Activated CD4-positive, CD25-positive, alpha-beta regulatory T cell treated with anti-CD3 and anti-CD28 coated beads, Interleukin-2, amount 50 U/mL, for 24 hours (primary cell): ENCODE measurements around the gene SLC19A1.

ENCODE experiments used
- ATAC-seq, 2 donors: fragments of 150-1000 bp; cut with Tn5 transposase; one replicate each; pipeline ENCODE4 v1.10.0; 2021; ENCODE audit warnings: mild to moderate bottlenecking in 1 of 2, moderate library complexity in 1 of 2

SLC19A1 gene

DNA sequence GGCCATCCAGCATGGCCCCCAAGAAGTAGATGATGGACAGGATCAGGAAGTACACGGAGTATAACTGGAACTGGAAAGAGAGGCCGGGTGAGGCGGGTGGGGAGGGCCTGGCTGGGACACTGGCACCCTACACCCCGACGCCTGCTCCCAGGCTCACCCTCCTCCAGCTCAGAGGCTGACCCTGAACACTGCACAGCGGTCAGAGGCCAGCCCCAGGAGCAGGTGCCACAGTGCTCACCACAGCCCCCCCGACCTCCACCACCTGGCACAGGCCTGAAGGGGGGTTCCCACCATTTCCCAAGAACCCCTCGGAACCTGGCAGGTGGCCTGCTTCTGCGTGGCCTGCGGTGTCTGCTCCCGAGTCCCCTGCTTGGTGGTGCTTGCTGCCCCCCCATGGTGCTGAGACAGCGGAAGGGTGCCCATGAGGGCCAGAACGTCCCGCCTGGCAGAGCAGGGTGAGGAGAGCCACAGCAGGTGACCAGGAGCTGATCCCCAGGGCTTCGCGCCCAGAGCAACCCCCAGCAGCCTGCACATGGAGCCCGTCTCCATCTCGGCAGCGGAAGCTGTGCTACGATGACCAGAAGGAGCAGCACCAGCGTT lies 26.1 kb downstream of the SLC19A1 start:
- no peak for ATAC-seq

DNA sequence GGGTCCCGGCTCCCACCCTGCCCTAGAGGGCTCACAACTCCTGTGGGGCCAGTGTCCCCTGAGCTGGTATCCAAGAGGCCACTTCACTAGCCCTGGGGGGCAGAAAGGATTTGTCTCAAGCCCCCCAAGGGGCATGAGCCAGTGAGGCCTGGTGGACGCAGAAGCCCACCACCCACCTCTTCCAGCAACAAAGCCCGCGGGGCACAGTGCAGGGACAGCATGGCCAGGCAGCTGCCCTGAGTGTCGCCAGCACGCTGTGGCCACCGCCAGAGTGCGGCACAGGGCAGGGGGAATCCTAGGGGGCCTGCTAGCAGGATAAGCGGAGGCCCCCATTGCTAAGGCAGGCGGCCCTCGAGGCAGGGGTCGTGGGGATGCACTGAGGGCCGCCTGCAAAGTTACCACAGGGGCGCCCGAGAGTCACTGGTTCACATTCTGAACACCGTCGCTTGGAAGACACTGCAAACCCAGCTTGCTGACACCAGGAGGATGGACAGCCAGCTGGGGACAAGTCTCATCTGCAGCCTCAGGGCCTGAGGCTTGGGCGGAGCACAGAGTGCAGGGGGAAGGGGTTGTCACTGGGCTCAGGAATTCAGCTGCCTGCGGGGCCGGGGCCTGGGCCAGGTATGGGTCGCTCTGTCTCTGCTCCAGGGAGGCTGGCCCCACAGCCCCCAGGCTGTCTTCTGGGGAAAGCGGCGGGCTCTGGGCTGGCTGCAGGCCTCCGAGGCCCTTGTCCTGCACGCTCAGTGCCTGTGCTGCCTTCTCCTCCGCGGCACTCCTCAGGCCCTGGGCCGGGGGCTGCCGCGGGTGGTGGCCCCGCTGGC lies 26.8 kb downstream of the SLC19A1 start:
- no peak for ATAC-seq

DNA sequence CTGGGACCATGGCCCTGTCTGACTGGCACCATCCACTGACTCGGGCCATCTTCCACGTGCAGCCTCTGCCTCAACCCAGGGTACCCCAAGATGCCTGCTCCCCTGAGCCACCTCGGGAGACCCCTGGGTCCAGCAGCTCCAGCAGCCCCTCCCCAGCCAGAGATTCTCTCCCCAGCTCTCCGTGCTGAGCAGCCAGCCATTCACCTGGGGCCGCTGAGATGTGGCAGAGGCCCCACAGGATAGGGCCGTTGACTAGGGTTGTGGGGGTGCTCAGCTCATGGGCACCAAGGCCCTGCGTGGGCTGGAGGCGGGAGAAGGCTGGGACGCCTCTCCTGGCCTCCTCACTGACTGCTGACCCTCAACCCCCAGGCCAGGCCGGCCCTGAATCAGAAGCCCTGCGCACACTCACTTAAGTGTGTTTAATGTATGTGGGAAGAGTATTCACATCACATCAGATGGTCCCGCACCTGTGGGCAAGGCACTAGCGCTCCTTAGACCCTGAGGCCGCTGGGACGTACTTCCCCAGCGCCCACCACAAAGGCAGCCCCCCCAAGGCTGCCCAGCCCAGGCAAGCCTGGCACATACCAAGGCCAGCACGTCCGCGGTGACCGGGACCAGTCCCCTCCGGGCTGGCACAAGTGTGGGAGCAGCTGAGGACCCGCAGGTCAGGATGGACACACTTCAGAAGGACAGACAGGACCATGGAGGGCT lies 27.8 kb downstream of the SLC19A1 start:
- no peak for ATAC-seq

DNA sequence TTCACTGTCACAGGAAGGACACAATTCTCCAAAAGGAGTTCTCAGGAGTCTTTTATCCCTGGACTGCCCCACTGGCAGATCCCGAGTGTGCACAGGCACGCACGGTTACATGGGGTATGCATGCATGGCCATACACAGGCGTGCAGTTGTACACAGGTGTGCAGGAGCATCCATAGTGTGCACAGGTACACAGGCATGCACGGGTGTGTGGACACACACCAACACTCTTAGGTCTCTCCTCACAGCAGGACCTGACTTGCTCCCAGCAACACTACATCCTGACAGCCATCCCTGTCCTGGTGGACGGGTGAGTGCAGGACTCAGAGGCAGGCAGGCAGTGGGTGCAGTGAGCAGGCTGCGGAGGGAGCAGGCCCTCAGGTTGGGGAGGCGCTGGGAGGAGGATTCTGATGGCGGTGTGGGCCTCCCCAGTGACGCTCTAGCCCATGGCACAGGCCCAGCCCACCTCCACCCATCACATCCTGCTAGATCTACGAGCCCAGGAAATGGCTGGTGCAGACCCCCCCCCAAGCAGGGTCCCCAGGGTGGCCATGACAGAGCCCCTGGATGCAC lies 28.4 kb downstream of the SLC19A1 start:
- ATAC-seq: no peak

DNA sequence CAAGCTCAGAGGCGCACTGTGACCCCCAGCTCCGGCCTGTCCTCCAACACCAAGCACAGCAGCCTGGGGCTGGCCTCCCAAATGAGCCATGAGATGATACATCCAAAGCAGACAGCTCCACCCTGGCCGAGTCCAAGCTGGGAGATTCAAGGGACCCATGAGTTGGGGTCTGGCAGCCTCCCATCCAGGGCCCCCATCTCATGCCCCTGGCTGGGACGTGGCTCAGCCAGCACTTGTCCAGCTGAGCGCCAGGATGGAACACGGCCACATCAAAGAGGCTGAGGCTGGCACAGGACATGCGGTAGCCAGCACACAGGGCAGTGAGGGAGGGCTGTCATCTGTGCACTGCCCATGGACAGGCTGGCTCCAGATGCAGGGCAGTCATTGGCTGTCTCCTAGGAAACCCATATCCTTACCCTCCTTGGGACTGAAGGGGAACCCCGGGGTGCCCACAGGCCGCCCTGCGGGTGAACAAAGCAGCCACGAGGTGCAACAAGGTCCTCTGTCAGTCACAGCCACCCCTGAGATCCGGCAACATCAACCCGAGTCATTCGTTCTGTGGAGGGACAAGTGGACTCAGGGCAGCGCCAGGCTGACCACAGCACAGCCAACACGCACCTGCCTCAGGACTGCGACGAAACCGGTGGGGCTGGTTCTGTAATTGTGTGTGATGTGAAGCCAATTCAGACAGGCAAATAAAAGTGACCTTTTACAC lies 29.1 kb downstream of the SLC19A1 start:
- no peak for ATAC-seq

DNA sequence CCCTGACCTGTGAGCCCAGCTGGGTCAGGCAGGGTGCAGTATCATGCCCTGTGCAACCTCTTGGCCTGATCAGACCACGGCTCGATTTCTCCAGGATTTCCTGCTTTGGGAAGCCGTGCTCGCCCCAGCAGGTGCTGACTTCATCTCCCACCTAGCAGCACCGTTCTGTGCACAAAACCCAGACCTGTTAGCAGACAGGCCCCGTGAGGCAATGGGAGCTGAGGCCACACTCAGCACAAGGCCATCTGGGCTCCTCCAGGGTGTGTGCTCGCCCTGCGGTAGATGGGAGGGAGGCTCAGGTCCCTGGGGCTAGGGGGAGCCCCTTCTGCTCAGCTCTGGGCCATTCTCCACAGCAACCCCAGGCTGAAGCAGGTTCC lies 29.6 kb downstream of the SLC19A1 start:
- ATAC-seq: no peak

DNA sequence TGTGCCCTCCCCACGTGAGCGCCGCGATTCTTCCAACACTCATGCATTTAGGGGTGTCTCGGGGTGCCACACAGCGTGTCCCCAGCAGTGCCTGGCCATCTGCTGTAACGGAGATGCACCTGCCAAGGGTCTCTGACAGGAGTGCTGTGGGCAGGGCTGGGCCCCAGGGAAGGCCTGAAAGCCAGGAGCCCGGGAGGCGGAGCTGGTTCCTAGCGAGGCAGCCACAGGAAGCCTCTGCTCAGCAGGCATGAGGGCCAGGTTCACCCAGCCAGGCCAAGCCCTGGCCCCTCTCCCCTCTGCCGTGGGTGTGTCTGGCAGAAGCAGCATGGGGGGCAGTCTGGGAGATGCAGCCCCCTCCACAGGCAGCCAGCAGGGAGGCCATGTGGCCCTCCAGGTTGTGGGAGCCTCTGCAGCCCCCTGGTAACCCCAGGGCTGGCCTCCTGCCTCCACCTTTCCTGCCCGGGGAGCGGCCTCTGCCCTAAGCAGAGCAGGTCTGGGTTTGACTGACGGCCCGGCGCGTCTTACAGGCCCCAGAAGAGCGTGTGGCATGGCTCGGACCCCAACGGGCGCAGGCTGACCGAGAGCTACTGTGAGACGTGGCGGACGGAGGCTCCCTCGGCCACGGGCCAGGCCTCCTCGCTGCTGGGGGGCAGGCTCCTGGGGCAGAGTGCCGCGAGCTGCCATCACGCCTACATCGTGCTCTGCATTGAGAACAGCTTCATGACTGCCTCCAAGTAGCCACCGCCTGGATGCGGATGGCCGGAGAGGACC lies 30.4 kb downstream of the SLC19A1 start:
- no peak for ATAC-seq

DNA sequence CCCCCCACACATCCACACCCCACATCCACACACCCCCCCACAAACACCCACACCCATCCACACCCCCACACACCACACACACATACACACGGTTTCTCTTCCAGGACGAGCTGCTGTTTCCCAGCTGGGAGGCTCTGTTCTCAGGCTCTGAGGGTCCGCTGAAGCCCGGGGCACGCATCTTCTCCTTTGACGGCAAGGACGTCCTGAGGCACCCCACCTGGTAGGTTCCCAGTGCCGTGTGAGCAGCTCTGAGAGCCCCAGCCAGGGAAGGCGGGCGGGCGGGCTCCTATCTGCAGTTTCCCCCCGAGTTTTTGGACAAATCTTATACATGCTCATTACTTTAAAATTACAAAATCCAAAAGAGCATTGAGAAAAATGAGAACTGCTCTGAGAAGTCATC lies 31.2 kb downstream of the SLC19A1 start:
- ATAC-seq: no peak

DNA sequence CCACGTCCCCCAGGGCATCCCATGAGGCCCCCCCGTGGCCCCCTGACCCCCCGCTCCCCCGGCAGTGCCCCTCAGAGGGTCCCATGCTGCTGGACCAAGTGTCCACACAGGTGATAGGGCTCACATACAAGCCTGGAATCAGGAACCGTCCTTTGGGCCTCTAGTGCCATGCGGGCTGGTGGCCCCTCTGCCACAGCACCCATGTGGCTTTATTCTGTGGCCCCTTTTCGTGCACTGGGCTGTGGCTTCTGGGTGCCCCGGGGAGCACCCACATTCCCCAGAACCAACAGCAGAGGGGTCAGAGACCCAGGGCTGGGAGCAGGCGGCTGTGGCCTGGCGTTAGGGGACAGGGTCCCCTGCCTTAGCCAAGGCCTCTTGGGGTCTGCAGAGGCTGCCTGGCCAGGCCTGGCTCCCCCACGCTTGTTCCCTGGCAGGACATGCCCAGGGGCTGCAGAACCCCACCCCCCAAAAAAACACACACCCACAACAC lies 31.7 kb downstream of the SLC19A1 start:
- no peak for ATAC-seq

DNA sequence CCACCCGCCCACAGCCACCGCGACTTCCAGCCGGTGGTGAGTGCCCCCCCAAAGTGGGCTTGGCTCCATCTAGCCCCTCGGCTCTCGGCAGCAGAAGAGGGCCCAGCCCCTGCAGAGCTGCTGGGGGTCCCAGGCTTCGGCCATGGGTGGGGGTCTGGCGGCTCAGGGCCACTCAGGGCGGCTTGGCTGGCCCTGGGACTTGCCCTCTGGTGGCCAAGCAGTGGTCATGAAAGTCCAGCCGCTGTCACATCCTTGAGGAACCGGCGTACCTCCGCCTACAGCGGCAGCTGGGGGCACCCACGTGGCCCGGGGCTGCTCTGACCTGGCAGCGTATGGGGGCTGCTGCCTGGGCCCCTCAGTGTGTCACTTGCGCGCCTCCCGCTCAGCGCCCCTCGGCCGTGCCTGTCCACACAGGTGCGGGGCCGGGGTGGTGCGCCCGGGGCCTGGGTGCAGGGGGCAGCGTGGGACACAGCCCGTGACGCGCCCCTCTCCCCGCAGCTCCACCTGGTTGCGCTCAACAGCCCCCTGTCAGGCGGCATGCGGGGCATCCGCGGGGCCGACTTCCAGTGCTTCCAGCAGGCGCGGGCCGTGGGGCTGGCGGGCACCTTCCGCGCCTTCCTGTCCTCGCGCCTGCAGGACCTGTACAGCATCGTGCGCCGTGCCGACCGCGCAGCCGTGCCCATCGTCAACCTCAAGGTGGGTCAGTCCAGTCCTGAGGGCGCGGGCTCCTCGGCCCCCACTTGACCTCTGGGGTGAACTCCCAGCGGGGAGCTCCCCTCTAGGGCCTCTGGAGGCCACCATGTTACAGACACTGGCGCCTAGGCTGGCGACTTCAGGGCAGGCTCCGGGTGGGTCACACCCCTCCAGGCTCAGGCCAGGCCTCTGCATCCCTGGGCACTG lies 32.4 kb downstream of the SLC19A1 start:
- ATAC-seq: no peak

DNA sequence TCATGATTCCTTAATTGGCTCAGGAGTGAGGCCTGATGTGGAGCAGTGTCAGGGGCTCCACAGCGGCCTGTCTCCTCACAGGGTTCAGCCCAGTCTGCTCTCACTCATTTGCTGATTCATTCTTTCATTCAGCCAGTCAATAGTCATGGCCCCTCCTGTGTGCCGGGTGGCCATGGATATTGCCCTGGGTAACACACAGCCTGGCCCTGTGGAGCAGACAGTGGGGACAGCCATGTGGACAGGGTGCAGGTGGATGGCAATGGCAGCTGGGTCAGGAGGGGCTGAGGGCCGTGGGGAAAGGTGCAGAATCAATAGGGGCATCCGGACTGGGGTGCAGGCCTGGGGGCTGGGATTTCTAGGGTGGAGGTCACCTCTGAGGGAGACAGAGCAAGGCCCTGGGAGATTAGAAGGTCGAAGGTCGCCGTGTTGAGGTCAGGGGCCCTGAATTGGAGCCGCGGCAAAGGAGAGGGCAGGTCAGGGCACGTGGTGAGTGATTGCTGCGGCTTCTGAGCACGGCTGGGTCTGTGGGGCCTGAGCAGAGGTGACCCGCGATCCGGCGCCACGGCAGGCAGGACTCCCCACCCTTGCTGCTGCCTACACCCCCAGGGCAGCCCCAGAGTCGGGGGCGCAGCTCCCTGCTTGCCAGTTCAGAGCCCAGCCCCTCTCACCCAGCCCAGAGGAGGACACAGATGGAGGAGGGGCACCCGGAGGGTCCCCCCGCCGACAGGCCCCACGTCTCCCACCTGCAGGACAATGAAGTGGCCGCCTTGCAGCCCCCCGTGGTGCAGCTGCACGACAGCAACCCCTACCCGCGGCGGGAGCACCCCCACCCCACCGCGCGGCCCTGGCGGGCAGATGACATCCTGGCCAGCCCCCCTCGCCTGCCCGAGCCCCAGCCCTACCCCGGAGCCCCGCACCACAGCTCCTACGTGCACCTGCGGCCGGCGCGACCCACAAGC lies 33.4 kb downstream of the SLC19A1 start:
- peak in 1 of 2 donors; percentile 7 for ATAC-seq

DNA sequence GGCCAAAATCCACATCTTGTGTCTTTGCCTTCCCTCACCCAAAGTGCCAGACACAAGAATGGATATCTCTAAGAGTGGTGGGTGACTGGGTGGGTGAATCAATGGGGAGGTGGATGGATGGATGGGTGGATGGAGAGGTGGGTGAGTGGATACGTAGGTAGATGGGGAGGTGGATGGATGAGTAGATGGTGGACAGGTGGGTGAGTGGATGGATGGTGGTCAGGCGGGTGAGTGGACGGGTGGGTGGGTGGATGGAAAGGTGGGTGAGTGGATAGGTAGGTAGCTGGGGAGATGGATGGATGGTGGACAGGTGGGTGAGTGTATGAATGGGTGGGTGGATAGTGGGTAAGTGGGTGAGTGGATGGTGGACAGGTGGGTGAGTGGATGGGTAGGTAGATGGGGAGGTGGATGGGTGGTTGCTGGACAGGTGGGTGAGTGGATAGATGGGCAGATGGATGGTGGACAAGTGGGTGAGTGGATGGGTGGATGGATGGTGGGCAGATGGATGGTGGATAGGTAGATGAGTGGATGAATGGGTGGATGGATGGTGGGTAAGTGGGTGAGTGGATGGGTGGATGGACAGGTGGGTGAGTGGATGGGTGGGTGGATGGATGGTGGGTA lies 34.2 kb downstream of the SLC19A1 start:
- no peak for ATAC-seq

DNA sequence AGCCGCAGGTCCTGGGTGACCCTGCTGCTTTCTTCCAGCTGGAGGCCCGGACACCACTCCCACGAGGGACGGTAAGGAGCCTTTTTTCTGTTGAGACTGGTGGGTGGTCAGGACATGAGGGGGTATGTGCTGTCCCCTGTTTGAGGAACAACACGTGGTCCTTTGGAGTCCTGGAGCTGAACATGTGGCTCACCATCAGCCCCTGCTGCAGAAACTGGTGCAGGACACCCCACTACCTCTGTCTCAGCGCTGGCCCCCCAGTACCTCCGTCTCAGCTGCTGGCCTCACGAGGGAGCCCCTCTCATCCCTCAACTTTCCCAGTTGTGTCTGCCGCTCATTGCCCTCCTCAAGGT lies 34.7 kb downstream of the SLC19A1 start:
- ATAC-seq: no peak

DNA sequence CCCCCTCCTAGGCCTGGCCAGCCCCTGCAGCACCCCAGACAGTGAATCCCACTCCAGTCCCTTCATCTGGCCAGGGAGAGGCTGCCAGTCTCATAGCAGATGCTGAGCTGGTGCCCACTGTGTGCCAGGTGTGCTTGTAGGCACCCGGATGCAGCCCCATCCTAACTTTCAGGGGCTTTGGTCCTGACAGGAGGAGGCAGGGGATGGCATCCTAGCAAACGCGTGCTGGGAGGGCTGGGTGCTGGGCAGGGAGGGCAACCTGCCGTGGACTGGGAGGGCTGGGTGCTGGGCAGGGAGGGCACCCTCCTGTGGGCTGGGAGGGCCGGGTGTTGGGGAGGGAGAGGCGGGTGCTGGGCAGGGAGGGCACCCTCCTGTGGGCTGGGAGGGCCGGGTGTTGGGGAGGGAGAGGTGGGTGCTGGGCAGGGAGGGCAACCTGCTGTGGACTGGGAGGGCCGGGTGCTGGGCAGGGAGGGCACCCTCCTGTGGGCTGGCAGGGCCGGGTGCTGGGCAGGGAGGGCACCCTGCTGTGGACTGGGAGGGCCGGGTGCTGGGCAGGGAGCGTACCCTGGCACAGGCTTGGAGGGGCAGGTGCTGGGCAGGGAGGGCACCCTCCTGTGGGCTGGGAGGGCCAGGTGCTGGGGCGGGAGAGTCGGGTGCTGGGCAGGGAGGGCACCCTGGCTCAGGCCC lies 35.3 kb downstream of the SLC19A1 start:
- no peak for ATAC-seq

DNA sequence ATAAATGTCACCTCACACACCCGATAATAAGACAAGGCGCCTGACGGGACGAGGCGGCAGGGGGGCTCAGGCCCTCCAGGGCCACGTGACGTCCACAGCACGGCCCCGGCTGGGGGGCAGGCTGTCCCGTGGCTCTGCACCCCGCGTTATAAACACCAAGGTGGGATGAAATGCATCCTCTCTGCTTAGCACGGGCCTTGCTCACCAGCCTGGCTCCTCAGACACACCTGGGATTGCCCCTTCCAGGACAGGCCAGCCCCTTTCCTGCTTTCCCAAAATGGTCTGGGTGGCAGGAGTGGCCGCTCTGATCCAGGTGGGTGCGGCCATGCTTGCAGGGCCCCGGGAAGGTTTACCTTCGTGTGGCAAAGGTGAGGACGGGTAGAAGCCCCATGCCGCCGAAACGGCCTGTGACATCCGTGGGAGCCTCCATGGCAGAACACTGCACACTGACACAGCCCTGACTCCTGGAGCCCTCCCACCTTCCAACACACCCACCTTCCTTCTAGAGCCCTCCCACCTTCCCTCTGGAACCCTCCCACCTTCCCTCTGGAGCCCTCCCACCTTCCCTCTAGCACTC lies 35.9 kb downstream of the SLC19A1 start:
- ATAC-seq: no peak

DNA sequence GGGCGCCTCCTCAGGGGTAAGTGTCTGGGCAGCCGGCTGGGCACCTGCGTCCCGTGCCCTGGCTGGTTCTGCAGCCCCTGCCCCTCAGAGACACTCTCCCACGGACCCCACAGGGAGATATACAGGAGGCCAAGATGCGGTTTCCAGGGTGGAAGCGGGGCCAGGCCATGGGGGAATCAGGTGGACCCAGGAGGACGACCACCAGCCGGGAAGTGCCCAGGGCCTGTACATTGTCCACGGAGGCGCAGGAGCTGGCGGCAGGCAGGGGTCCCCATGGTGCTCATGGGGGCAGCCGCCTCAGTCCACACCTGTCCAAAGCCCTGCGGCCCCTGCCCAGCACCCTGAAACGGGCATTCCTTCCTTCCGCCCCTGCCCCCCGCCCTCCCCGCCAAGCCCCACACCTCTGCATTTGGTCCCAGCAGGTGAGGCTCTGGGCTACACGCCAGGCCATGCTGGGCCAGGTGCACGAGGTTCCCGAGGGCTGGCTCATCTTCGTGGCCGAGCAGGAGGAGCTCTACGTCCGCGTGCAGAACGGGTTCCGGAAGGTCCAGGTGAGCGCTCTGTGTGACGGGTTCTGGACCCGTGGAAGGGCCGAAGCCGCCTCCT lies 36.7 kb downstream of the SLC19A1 start:
- ATAC-seq: no peak

DNA sequence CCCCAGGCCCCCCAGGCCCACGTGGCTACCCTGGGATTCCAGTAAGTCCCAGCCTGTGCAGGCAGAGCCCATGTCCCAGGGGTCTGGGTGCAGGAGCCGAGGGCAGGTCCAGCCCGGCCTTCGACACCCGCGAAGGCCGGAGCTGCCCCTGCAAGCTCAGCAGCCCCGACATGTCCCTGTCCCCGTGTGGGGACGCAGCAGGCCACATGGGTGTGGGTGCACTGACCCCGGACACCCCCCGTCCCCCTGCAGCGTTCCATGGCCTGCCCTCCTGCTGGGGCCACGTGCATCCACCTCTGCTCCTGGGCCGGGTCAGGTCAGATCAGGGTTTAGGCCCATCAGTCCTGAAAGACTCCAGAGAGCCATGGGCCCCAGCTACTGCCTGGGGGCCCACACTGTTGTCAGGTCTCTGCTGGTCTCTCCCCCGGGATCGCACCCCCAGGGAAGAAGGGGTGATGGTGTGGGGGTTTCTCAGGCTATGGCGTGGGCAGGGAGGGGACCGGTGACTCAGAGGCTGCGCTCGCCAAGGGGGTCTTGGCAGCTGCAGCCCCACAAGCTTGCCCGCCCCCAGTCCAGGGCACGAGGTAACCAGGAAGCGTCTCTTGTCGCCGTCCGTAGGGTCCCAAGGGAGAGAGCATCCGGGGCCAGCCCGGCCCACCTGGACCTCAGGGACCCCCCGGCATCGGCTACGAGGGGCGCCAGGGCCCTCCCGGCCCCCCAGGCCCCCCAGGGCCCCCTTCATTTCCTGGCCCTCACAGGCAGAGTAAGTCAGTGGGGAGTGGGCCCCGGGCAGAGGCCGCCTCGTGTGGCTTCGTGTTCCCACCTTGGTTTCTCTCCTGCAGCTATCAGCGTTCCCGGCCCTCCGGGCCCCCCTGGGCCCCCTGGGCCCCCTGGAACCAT lies 37.5 kb downstream of the SLC19A1 start:
- no peak for ATAC-seq
